ENCODE results near the gene LOXL1.

Gene LOXL1

GRCh38 chr15:73951601-73952000 is 25.3 kb downstream of the LOXL1 start:
- H3K9me3 Mint-ChIP-seq = no peaks in the 10 kb centered on the region
- peaks cover 29% of the 10 kb centered on the region for H3K36me3 Mint-ChIP-seq (ENCODE audit: low read depth)
- H3K27ac Mint-ChIP-seq = peak overlapping the region; percentile 96
- DNase-seq = no peak
- peaks cover 41% of the 10 kb centered on the region for H3K4me1 Mint-ChIP-seq
- peaks cover 9% of the 10 kb centered on the region for H3K27me3 Mint-ChIP-seq (ENCODE audit: low read depth, poor library complexity)
- H3K4me3 Mint-ChIP-seq = peak overlapping the region; percentile 73
- no peak for TF ChIP-seq CTCF (IDR thresholded peaks at IDR 0.05)

DNA sequence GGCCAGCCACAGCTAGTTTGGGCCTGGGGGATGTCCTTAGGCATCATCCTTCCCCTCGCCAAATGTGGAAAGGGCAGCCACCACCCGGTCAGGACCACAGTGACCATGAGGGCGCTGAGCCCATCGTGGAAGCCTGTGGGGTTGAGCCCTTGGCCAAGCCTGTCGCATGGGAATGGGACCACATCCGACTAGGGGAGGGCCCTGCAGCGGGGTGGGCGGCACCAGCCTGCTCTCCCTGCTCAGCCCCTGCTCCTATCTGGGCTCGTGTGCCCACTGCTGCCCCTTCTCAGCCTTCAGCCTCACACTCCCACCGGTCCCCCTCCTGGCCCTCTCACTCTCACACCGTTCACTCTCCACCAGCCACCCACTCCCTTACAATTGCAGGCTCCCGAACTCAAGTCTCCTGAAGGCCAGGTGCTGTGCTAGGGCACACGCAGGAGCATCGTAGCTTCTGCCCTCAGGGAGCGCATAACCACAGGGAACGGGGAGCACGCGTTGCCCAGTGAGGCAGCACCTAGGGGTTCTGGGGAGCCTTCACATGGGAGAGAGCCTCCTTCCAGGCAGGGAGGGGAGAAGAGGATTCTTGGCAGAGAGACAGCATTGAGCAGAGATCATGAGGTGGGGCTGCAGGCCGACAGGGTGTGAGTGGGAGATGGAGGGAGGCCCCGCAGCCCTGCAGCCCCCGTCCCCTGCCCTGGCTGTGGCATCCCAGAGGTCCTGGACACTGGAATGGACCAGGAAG is 26.1 kb downstream of the LOXL1 start:
- Mint-ChIP-seq H3K36me3 (ENCODE audit: low read depth) (peaks cover 24% of the 10 kb centered on the region), H3K27ac (no peak overlapping the region), H3K4me1 (peaks cover 41% of the 10 kb centered on the region), H3K27me3 (ENCODE audit: low read depth, poor library complexity) (peaks cover 9% of the 10 kb centered on the region), H3K9me3 (no peaks in the 10 kb centered on the region), H3K4me3 (no peak overlapping the region)
- DNase-seq = no peak
- TF ChIP-seq CTCF (IDR thresholded peaks at IDR 0.05) = no peak

- H3K4me3 Mint-ChIP-seq = no peak overlapping the region
- H3K36me3 Mint-ChIP-seq (ENCODE audit: low read depth) = peaks cover 16% of the 10 kb centered on the region
- no peak for TF ChIP-seq CTCF (IDR thresholded peaks at IDR 0.05)
- H3K9me3 Mint-ChIP-seq = no peaks in the 10 kb centered on the region
- H3K4me1 Mint-ChIP-seq = peaks cover 41% of the 10 kb centered on the region
- DNase-seq = no peak
- H3K27ac Mint-ChIP-seq = peak overlapping the region; percentile 52
- peaks cover 6% of the 10 kb centered on the region for H3K27me3 Mint-ChIP-seq (ENCODE audit: low read depth, poor library complexity)
Measured at GRCh38 chr15:73952913-73953750, 26.9 kb downstream of the LOXL1 start.

- Mint-ChIP-seq H3K27ac (peak overlapping the region; percentile 81), H3K27me3 (ENCODE audit: low read depth, poor library complexity) (peaks cover 2% of the 10 kb centered on the region), H3K4me1 (peaks cover 41% of the 10 kb centered on the region), H3K4me3 (no peak overlapping the region), H3K36me3 (ENCODE audit: low read depth) (peaks cover 6% of the 10 kb centered on the region), H3K9me3 (no peaks in the 10 kb centered on the region)
- no peak for TF ChIP-seq CTCF (IDR thresholded peaks at IDR 0.05)
- DNase-seq = no peak
Measured at GRCh38 chr15:73954188-73955145, 28.2 kb downstream of the LOXL1 start.

GRCh38 chr15:73955326-73955725 is 29.1 kb downstream of the LOXL1 start:
- no peak for TF ChIP-seq CTCF (IDR thresholded peaks at IDR 0.05)
- Mint-ChIP-seq H3K4me3 (no peak overlapping the region), H3K4me1 (peaks cover 39% of the 10 kb centered on the region), H3K36me3 (ENCODE audit: low read depth) (peaks cover 5% of the 10 kb centered on the region), H3K27ac (no peak overlapping the region), H3K9me3 (no peaks in the 10 kb centered on the region), H3K27me3 (ENCODE audit: low read depth, poor library complexity) (peaks cover 2% of the 10 kb centered on the region)
- DNase-seq = no peak

Data from nephron progenitor cell (in vitro differentiated cells).